Activated CD8-positive, alpha-beta memory T cell treated with anti-CD3 and anti-CD28 coated beads for 4 hours (primary cell): ENCODE data around the gene S100A2.
A peak's percentile ranks its signal among the peaks of the same experiment; 100 is the strongest.
"Not testable (repeated sequence)": the region's sequence is repeated elsewhere in the genome, so short reads cannot be mapped to it uniquely, and the experiment has no call there.

ENCODE experiments used
- DNase-seq, 2 donors: peaks; one replicate each; pipeline ENCODE4 v3.0.0-alpha.2; 2020; ENCODE audit warnings: low read depth in 2 of 2

The S100A2 gene

GRCh38 chr1:153532769-153533599 lies 32.7 kb downstream of the S100A2 start:
- DNase-seq, result peak in 1 of 2 donors; percentile 52

GRCh38 chr1:153532181-153532580 lies 33.5 kb downstream of the S100A2 start:
- DNase-seq, result no peak

GRCh38 chr1:153531638-153532037 lies 34.0 kb downstream of the S100A2 start:
- no peak for DNase-seq

- DNase-seq, result no peak
Observed at GRCh38 chr1:153527683-153528040, 38.0 kb downstream of the S100A2 start.

- DNase-seq, result no peak
Observed at GRCh38 chr1:153527023-153527682, 38.5 kb downstream of the S100A2 start.

GRCh38 chr1:153526132-153526543 lies 39.5 kb downstream of the S100A2 start:
- no peak for DNase-seq

- no peak for DNase-seq
Observed at GRCh38 chr1:153525088-153525728, 40.4 kb downstream of the S100A2 start.

GRCh38 chr1:153522353-153523048 lies 43.1 kb downstream of the S100A2 start:
- not testable (repeated sequence) for DNase-seq

- not testable (repeated sequence) for DNase-seq
Observed at GRCh38 chr1:153521808-153522207, 43.8 kb downstream of the S100A2 start.

- no peak for DNase-seq
Observed at GRCh38 chr1:153520818-153521476, 44.7 kb downstream of the S100A2 start.

- DNase-seq, result not testable (repeated sequence)
Observed at GRCh38 chr1:153520137-153520691, 45.4 kb downstream of the S100A2 start.

GRCh38 chr1:153519242-153519641 lies 46.4 kb downstream of the S100A2 start:
- DNase-seq, result no peak

- no peak for DNase-seq
Observed at GRCh38 chr1:153515504-153516394, 49.9 kb downstream of the S100A2 start.

- DNase-seq, result no peak
Observed at GRCh38 chr1:153513666-153514065, 52.0 kb downstream of the S100A2 start.

GRCh38 chr1:153513023-153513422 lies 52.6 kb downstream of the S100A2 start:
- DNase-seq, result no peak
